GM13977 (cell line): ENCODE results near the gene BTG4.

Source experiments
- DNase-seq: peaks from one replicate; pipeline ENCODE4 v3.0.0; 2012; ENCODE audit warnings: low spot score
- CTCF ChIP-seq: IDR thresholded peaks from 2 replicates; pipeline ENCODE4 v1.5.1; 2012; ENCODE audit warnings: mild to moderate bottlenecking, control low read depth; ENCODE audit not compliant: insufficient read depth; ENCODE audit errors: extremely low read depth, missing control alignments
- in situ Hi-C: fragments of 300-500 bp; cut with MboI; formaldehyde crosslinking; loops from one replicate; pipeline ENCODE4 v1.12.0; 2022; ENCODE audit warnings: low sequenced_read_pairs, low pct_unique_long_range_greater_than_20kb, mixed read lengths, inconsistent platforms; ENCODE audit not compliant: unreplicated experiment

Gene BTG4

GRCh38 chr11:111460340-111460739 is 51.8 kb downstream of the BTG4 start:
- TF ChIP-seq CTCF = no peak
- DNase-seq = no peak
- in situ Hi-C loops = no loop called here

- DNase-seq = no peak
- TF ChIP-seq CTCF = no peak
- in situ Hi-C loops = no loop called here
Observed at GRCh38 chr11:111459506-111460270, 52.5 kb downstream of the BTG4 start.

GRCh38 chr11:111457731-111458368 is 54.3 kb downstream of the BTG4 start:
- in situ Hi-C loops = no loop called here
- DNase-seq = peak; percentile 9
- no peak for TF ChIP-seq CTCF

GRCh38 chr11:111456859-111457730 is 55.1 kb downstream of the BTG4 start:
- peak; percentile 3 for DNase-seq
- in situ Hi-C loops = no loop called here
- TF ChIP-seq CTCF = no peak

GRCh38 chr11:111456086-111456858 is 55.9 kb downstream of the BTG4 start:
- in situ Hi-C loops = no loop called here
- peak; percentile 3 for DNase-seq
- TF ChIP-seq CTCF = no peak
